Neural crest cell (in vitro differentiated cells): ENCODE data around the gene CAMK2D. TPM values are rescaled to one million over a fixed set of nuclear protein-coding genes. Genes with fewer than 3 reads are reported as not detected.

Experiments
- DNase-seq: peaks from one replicate; pipeline ENCODE4 v3.0.0; 2021; ENCODE audit warnings: low read depth, mixed read lengths, low spot score
- H3K27ac Mint-ChIP-seq: one replicate; pipeline ENCODE4 v1.8.0; 2021; ENCODE audit warnings: mild to moderate bottlenecking, mixed read lengths; ENCODE audit not compliant: unreplicated experiment
- H3K27me3 Mint-ChIP-seq: 2 replicates; pipeline ENCODE4 v1.8.0; 2021; ENCODE audit warnings: low read depth, mild to moderate bottlenecking, mixed read lengths
- H3K36me3 Mint-ChIP-seq: 2 replicates; pipeline ENCODE4 v1.8.0; 2021; ENCODE audit warnings: low read depth, mild to moderate bottlenecking, mixed read lengths
- H3K4me1 Mint-ChIP-seq: 2 replicates; pipeline ENCODE4 v1.8.0; 2021; ENCODE audit warnings: mixed read lengths
- H3K4me3 Mint-ChIP-seq: one replicate; pipeline ENCODE4 v1.8.0; 2021; ENCODE audit warnings: mild to moderate bottlenecking, mixed read lengths
- H3K9me3 Mint-ChIP-seq: 2 replicates; pipeline ENCODE4 v1.8.0; 2021; ENCODE audit warnings: mixed read lengths
- total RNA-seq: library from RNA; stranded (reverse); gene quantifications from 2 replicates; pipeline ENCODE4 v1.2.1, GENCODE V29; 2021
- TF ChIP-seq, protein P1 (sequence below): fragments of 200-600 bp; sonication (generic); conservative IDR thresholded peaks from 2 replicates; pipeline ENCODE4 v1.5.0; 2021; ENCODE audit warnings: antibody characterized with exemption, mild to moderate bottlenecking

Gene CAMK2D
- total RNA-seq, 1 donor from 2014 or later = 33.7 TPM

DNA sequence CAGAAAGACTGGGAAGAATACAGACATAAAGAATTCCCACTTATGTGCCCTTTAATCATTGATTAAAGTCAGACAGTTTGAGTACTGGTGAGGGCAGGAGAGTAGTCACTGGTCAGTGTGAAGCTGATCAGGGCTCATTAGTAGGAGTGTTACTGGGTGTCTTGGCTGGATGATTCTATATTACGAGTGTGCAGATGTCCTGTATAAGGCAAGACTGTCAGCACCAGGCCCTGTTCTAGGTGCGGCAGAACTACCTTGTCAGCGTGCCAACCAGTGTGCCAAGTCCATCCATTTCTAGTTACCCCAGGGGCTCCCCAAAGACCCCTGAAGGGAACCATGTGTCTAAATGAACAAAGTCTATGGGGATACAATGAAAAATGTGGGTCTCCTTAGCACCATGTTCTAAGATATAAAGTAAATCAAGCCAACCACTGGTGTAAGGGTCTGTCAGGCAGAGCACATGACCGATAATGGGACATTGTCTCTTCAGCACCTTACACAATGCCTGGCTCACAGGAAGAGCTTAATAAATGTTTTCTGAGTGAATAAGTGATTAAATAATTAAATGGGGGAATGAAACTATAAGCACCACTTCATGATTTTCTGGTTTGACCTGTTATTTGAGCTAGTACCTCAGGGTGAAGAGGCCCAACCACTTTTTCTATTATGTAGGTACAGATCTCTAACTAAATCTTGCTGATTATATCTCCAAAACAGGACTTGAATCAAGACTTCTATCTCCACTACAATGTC is 205.0 kb downstream of the CAMK2D start:
- Mint-ChIP-seq H3K4me1 (no peaks in the 10 kb centered on the region), H3K27me3 (no peaks in the 10 kb centered on the region), H3K9me3 (no peaks in the 10 kb centered on the region), H3K4me3 (no peak overlapping the region), H3K27ac (no peak overlapping the region), H3K36me3 (no peaks in the 10 kb centered on the region)
- TF ChIP-seq, protein P1, sequence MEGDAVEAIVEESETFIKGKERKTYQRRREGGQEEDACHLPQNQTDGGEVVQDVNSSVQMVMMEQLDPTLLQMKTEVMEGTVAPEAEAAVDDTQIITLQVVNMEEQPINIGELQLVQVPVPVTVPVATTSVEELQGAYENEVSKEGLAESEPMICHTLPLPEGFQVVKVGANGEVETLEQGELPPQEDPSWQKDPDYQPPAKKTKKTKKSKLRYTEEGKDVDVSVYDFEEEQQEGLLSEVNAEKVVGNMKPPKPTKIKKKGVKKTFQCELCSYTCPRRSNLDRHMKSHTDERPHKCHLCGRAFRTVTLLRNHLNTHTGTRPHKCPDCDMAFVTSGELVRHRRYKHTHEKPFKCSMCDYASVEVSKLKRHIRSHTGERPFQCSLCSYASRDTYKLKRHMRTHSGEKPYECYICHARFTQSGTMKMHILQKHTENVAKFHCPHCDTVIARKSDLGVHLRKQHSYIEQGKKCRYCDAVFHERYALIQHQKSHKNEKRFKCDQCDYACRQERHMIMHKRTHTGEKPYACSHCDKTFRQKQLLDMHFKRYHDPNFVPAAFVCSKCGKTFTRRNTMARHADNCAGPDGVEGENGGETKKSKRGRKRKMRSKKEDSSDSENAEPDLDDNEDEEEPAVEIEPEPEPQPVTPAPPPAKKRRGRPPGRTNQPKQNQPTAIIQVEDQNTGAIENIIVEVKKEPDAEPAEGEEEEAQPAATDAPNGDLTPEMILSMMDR = no peak
- no peak for DNase-seq

GRCh38 chr4:113555868-113556267 is 205.7 kb downstream of the CAMK2D start:
- H3K9me3 Mint-ChIP-seq = no peaks in the 10 kb centered on the region
- no peaks in the 10 kb centered on the region for H3K4me1 Mint-ChIP-seq
- TF ChIP-seq, protein P1 = no peak
- H3K36me3 Mint-ChIP-seq = no peaks in the 10 kb centered on the region
- no peak overlapping the region for H3K4me3 Mint-ChIP-seq
- no peak for DNase-seq
- no peaks in the 10 kb centered on the region for H3K27me3 Mint-ChIP-seq
- H3K27ac Mint-ChIP-seq = no peak overlapping the region

DNA sequence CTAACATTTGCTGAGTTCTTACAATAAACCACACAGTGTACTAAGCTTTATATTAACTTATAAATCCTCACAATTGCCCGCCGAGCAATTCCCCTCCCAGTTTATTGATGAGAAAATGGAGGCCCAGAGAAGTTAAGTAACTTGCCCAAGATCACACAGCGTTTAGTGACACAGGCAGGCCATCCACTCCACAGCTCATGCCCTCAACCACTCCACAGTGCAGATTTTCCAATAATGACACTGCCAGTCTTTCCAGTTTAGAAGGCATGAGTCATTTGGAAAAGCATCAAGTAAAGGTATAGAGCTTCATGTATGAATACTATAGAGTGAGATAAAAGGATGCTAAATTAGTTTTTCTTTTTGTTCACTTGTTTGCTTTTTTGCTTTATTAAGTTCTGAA is 208.5 kb downstream of the CAMK2D start:
- DNase-seq = no peak
- Mint-ChIP-seq H3K9me3 (no peaks in the 10 kb centered on the region), H3K27me3 (no peaks in the 10 kb centered on the region), H3K27ac (no peak overlapping the region), H3K4me3 (no peak overlapping the region), H3K4me1 (no peaks in the 10 kb centered on the region), H3K36me3 (no peaks in the 10 kb centered on the region)
- TF ChIP-seq, protein P1 = no peak

DNA sequence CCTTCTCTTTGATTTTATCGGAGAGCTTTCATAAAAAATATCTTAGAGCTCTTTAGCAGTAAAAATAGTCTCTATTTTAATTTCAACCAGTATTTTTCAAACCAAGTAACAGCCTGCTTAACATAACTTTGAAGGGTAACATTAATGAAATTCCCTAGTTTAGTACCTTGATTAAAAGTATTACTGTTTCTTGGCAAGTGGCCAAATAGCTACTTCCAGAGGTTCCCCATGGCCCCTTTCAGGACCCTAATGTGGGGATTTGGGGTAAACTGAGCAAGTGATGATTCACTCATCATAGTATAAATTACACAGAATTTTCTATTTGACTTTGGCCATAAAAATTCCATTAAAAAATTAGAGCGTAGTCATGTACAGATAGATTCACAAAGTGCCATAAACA is 211.0 kb downstream of the CAMK2D start:
- Mint-ChIP-seq H3K9me3 (no peaks in the 10 kb centered on the region), H3K36me3 (no peaks in the 10 kb centered on the region), H3K27ac (no peak overlapping the region), H3K4me3 (no peak overlapping the region), H3K27me3 (no peaks in the 10 kb centered on the region), H3K4me1 (peaks cover 3% of the 10 kb centered on the region)
- no peak for DNase-seq
- TF ChIP-seq, protein P1 = no peak

GRCh38 chr4:113548303-113548702 is 213.2 kb downstream of the CAMK2D start:
- Mint-ChIP-seq H3K27me3 (no peaks in the 10 kb centered on the region), H3K9me3 (no peaks in the 10 kb centered on the region), H3K4me1 (peaks cover 3% of the 10 kb centered on the region), H3K27ac (no peak overlapping the region), H3K36me3 (peaks cover 7% of the 10 kb centered on the region), H3K4me3 (no peak overlapping the region)
- DNase-seq = no peak
- TF ChIP-seq, protein P1 = no peak
